ENCODE measurements around the gene MLLT1. TPM values are rescaled to one million over a fixed set of nuclear protein-coding genes. Genes with fewer than 3 reads are reported as not detected.
"Not testable (repeated sequence)": the region's sequence is repeated elsewhere in the genome, so short reads cannot be mapped to it uniquely, and the experiment has no call there.

MLLT1 gene
- total RNA-seq, 4 donors from 2014 or later = 16.0 to 29.0 (median 22.7) TPM

DNA sequence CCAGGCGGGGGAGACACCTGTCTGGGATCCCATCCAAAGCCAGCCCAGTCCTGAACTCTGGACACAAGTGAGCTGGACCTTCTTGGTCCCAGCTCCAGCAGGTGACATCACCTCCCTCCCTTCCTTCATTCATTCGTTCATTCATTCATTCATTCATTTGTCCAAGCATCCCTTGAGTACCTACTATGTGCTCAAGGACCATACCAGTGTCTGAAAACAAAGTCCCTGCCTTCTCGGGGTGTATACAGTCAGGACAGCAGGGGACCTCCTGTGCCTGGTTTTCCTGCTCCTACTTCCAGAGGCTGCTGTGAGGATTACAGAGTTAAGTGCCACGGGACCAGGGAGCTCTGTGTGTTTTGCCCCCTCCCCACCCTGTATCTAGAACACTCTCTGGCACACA lies 39.6 kb upstream of the MLLT1 start:
- Histone ChIP-seq H3K4me3 (no peak overlapping the region), H3K27me3 (peaks cover 8% of the 10 kb centered on the region), H3K27ac (no peak overlapping the region), H3K36me3 (no peaks in the 10 kb centered on the region), H3K9me3 (no peaks in the 10 kb centered on the region), H3K4me1 (no peaks in the 10 kb centered on the region)
- WGBS = 36% methylated on average over 4 of the region's 4 CpGs
- TF ChIP-seq EP300 (IDR thresholded peaks at IDR 0.05) (no peak), POLR2AphosphoS5 (IDR thresholded peaks at IDR 0.05) (no peak), POLR2A (IDR thresholded peaks at IDR 0.05) (no peak)
- TF ChIP-seq, protein P1, sequence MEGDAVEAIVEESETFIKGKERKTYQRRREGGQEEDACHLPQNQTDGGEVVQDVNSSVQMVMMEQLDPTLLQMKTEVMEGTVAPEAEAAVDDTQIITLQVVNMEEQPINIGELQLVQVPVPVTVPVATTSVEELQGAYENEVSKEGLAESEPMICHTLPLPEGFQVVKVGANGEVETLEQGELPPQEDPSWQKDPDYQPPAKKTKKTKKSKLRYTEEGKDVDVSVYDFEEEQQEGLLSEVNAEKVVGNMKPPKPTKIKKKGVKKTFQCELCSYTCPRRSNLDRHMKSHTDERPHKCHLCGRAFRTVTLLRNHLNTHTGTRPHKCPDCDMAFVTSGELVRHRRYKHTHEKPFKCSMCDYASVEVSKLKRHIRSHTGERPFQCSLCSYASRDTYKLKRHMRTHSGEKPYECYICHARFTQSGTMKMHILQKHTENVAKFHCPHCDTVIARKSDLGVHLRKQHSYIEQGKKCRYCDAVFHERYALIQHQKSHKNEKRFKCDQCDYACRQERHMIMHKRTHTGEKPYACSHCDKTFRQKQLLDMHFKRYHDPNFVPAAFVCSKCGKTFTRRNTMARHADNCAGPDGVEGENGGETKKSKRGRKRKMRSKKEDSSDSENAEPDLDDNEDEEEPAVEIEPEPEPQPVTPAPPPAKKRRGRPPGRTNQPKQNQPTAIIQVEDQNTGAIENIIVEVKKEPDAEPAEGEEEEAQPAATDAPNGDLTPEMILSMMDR (IDR thresholded peaks at IDR 0.05) = no peak
- DNase-seq (ENCODE audit: low spot score in 2 of 2) = no peak

DNA sequence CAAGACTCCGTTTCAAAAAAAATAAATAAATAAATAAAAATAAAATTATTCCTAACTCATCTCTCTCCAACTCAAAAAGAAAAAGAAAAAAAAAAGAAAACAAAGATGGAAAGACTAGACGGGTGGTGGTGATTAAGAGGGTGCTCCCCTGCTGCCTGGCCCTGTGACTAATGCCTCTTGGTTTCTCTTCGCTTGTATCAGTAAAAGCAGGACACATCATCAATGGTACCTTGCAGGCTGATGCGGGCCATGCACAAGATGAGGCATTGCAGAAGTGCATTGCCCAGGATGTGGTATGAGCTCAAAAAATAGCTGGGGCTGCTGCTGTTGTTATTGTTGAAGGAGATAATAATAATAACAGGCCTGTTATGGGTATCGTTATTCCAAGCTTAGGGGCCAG lies 39.0 kb upstream of the MLLT1 start:
- Histone ChIP-seq H3K9me3 (no peaks in the 10 kb centered on the region), H3K27ac (no peak overlapping the region)
- WGBS = 73% methylated on average over 5 of the region's 5 CpGs

GRCh38 chr19:6315646-6316045 lies 35.9 kb upstream of the MLLT1 start:
- not testable (repeated sequence) for H3K36me3 ChIP-seq; H3K4me3 ChIP-seq; H3K9me3 ChIP-seq; H3K4me1 ChIP-seq; DNase-seq (ENCODE audit: low spot score in 2 of 2); H3K27ac ChIP-seq
- H3K27me3 ChIP-seq = peaks cover 12% of the 10 kb centered on the region
- 78% methylated on average over 5 of the region's 5 CpGs for WGBS

More for the DNA sequence above, 39.0 kb upstream of the MLLT1 start:
- Histone ChIP-seq H3K4me1 (no peaks in the 10 kb centered on the region), H3K36me3 (no peaks in the 10 kb centered on the region), H3K4me3 (no peak overlapping the region), H3K27me3 (peaks cover 8% of the 10 kb centered on the region)
- DNase-seq (ENCODE audit: low spot score in 2 of 2) = no peak
- TF ChIP-seq POLR2AphosphoS5 (IDR thresholded peaks at IDR 0.05) (no peak), EP300 (IDR thresholded peaks at IDR 0.05) (no peak), POLR2A (IDR thresholded peaks at IDR 0.05) (no peak)
- TF ChIP-seq, protein P1 (IDR thresholded peaks at IDR 0.05) = no peak

DNA sequence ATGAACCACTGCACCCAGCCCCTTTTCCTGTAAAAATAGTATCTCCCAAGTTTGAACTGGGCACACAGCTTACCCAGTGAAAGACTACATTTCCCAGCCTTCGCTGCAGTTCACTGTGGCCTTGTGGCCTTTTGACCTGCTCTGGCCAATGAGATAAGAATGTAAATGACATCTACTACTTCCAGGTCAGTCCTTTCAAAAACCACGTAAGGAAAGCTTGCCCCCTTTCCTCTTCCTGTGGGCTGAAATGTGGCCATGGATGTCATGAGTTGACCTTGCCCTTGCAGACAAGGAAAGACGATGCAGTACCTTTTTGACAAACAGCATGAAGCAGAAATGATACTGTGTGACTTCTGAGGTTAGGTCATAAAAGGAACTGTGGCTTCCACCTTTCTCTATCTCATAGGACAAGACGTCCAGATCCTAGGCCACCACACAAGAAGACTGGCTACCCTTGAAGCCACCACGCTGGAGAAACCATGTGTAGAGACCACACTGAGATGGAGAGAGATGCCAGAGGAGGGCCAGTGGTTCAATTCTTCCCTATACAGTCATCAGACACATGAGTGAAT lies 33.7 kb upstream of the MLLT1 start:
- 74% methylated on average over 5 of the region's 5 CpGs for whole genome bisulfite sequencing
- Histone ChIP-seq H3K4me3 (no peak overlapping the region), H3K9me3 (no peaks in the 10 kb centered on the region), H3K27ac (no peak overlapping the region), H3K4me1 (no peaks in the 10 kb centered on the region), H3K27me3 (peaks cover 9% of the 10 kb centered on the region), H3K36me3 (no peaks in the 10 kb centered on the region)
- TF ChIP-seq, protein P1 (IDR thresholded peaks at IDR 0.05) = no peak
- no peak for TF ChIP-seq EP300 (IDR thresholded peaks at IDR 0.05)
- TF ChIP-seq POLR2AphosphoS5 (IDR thresholded peaks at IDR 0.05) = no peak
- TF ChIP-seq POLR2A (IDR thresholded peaks at IDR 0.05) = no peak
- DNase-seq (ENCODE audit: low spot score in 2 of 2) = no peak

GRCh38 chr19:6312018-6312417 lies 32.2 kb upstream of the MLLT1 start:
- 81% methylated on average over 8 of the region's 9 CpGs for WGBS
- Histone ChIP-seq H3K27ac (no peak overlapping the region), H3K4me3 (no peak overlapping the region), H3K27me3 (peaks cover 9% of the 10 kb centered on the region), H3K36me3 (no peaks in the 10 kb centered on the region), H3K4me1 (no peaks in the 10 kb centered on the region), H3K9me3 (no peaks in the 10 kb centered on the region)
- DNase-seq (ENCODE audit: low spot score in 2 of 2) = no peak
- TF ChIP-seq POLR2A (IDR thresholded peaks at IDR 0.05) (no peak), POLR2AphosphoS5 (IDR thresholded peaks at IDR 0.05) (no peak), EP300 (IDR thresholded peaks at IDR 0.05) (no peak)
- TF ChIP-seq, protein P1 (IDR thresholded peaks at IDR 0.05) = no peak

DNA sequence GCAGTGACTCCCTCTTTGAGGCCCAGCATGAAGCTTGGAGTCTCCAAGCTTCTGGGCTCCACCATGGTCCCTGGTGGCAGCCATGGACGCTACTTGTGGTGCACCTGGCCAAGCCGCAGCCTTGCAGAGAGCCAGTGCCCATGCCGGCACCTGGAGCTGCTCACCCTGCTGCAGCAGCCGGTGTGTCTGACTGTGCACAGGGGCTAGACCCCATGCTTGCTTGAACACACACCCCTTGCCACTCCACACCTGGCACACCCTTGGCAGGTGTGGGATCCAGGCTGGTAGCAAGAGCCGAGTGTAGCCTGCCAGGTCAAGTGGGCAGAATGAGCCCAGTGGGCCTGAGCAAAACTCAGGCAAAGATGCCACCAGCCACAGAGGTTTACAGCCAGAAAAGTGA lies 18.6 kb upstream of the MLLT1 start:
- DNase-seq (ENCODE audit: low spot score in 2 of 2) = no peak
- Histone ChIP-seq H3K4me1 (no peaks in the 10 kb centered on the region), H3K27me3 (no peaks in the 10 kb centered on the region), H3K9me3 (no peaks in the 10 kb centered on the region), H3K4me3 (no peak overlapping the region), H3K36me3 (no peaks in the 10 kb centered on the region), H3K27ac (no peak overlapping the region)
- 60% methylated on average over 1 of the region's 5 CpGs for WGBS
- TF ChIP-seq POLR2AphosphoS5 (IDR thresholded peaks at IDR 0.05) = no peak
- no peak for TF ChIP-seq POLR2A (IDR thresholded peaks at IDR 0.05)
- TF ChIP-seq, protein P1 (IDR thresholded peaks at IDR 0.05) = no peak
- TF ChIP-seq EP300 (IDR thresholded peaks at IDR 0.05) = no peak

Data from suprapubic skin (tissue), 4 donors.